Stimulated activated CD4-positive, alpha-beta T cell treated with anti-CD3 and anti-CD28 coated beads, Interleukin-4, amount 100 ng/mL, for 48 hours (primary cell): ENCODE data around the gene MAPRE2.
"Not testable (repeated sequence)": the region's sequence is repeated elsewhere in the genome, so short reads cannot be mapped to it uniquely, and the experiment has no call there.

Experiments used
- DNase-seq, 2 donors: peaks; one replicate each; pipeline ENCODE4 v3.0.0-alpha.2; 2020; ENCODE audit warnings: low read depth in 2 of 2

The MAPRE2 gene

DNA sequence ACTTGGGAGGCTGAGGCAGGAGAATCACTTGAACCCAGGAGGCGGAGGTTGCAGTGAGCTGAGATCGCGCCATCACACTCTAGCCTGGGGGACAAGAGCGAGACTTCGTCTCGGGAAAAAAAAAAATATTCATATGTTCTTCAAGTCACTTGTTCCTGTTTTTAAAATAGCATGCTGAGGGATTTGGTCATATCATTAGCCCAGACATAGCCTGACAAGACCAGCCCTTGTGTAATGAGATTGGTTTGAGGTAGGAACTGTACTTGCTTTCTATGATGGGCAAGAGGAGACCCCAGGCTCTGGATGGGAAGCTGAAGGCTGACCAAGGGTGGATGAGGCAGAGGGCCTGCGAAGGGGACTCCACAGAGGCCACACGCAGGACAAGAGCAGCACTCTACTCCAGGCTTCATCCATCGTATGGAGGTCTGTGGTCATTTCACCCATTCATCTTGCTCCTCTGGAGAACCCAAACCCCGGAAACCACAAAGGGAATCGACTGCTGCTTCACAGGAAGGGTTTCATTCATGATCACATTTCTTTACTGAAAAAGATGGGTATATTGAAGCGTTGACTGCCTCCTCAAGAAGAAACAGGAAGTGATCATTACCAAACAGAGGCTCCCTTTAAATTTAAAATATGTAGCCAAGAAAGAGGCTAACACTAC lies 112.5 kb downstream of the MAPRE2 start:
- DNase-seq = no peak

- no peak for DNase-seq
These were observed 114.3 kb downstream of the MAPRE2 start for GRCh38 chr18:35155398-35156117.

DNA sequence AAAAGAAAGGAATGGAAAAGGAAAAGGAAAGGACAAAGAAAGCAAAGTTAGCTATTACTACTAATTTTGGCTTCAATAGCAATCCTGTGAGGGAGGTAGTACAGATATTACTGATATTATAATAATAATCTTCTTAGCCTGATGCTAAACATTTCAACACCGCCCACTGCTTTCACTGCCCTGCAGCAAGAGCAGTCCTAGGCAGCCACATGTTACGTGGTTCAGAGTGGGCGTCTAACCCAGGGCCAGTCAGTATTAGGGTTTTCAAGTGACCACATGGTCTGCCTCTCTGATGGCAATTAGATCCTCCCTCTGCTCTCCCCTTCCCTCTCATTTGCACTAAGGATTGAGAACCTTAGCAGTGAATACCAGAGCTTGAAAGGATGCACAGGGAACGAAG lies 116.0 kb downstream of the MAPRE2 start:
- DNase-seq = no peak

DNA sequence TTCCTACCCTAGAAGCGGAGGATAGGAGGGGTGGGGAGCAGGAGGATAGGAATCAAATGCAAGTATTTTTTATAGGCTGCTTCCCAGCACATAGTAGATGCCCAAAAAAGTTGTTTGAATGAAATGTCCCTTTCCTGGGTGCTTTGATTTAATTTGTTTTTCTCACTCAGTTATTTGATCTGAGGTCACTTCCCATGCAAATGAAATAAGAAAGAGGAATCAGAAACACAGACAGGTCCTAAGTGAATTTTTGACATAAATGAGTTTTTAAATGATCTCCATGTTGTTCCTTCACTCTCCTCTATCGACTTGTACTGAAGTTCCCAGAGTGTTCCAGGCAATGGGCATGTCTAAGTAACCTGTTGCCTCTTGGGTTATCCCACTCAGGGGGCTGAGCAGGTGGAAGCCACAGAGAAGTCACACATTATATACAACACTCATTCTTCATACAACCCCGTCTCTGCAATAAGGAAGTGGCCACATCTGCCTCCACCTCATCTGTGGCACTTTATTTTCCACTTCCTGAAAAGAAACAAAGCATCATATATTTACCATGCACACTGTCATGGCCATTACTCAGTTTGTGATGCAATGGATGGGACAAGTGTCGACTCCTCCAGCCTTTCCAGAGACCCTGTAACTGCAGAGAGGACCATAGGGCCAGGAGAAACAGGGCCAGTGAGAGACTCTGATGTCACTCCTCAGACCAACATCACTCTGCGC lies 117.7 kb downstream of the MAPRE2 start:
- DNase-seq = no peak

GRCh38 chr18:35159782-35160181 lies 118.6 kb downstream of the MAPRE2 start:
- DNase-seq = no peak

DNA sequence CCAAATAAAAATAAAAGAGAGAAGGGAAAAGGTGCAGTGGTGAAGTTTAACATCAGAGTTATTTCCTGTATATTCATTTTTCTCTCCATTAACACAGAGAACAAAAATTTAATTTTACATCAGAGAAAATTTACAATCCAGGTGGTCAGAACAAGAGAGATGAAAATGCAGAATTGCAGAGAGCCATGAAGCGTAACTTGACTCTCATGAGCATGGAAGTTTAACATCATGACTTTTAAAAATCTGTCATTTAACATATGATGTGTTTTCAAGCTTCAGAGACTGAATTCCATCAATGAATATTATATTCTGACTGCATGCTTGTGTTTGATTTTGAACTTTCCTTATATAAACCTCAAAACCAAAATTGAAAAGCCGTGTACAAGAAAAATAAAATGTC lies 120.3 kb downstream of the MAPRE2 start:
- no peak for DNase-seq

GRCh38 chr18:35161934-35162333 lies 120.7 kb downstream of the MAPRE2 start:
- DNase-seq = no peak

- no peak for DNase-seq
These were observed 121.9 kb downstream of the MAPRE2 start for GRCh38 chr18:35163014-35163539.

DNA sequence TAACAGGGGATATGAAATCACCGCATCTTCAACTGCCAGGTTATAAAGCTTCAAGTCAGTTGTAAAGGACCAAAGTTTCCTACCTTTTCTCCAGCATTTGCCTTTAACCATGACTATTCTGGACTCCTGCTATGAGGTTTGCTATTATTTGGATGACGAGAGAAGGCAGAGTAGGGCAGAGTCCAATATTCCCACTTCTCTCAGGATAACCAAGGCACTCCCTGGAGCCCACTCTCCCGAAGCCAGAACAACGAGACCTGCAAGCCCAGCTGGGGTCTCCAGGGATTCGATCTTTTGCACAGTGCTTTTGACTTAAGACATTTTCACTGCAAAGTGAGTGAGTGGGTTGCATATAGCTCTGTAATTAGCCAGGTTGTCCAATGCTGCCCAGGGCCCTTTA lies 122.5 kb downstream of the MAPRE2 start:
- DNase-seq = no peak

DNA sequence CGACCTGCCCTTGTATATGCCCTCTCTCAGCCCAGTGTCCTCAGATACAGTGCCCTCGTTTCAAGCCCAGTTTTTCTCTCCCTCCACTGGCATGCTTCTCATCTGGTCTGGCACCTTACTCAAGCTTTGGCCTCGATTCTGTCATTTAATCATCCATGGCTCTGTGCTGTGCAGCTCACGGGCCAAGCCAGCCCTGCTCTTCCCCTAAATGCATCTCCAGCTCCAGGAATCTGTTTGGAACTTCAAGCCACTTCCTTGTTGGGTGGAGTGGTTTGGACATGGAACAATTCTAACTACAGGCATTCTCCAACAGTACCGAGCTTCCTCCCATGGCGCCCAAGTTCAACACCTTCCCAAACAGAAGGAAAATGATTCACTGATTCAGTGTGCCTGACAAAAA lies 122.9 kb downstream of the MAPRE2 start:
- no peak for DNase-seq

DNA sequence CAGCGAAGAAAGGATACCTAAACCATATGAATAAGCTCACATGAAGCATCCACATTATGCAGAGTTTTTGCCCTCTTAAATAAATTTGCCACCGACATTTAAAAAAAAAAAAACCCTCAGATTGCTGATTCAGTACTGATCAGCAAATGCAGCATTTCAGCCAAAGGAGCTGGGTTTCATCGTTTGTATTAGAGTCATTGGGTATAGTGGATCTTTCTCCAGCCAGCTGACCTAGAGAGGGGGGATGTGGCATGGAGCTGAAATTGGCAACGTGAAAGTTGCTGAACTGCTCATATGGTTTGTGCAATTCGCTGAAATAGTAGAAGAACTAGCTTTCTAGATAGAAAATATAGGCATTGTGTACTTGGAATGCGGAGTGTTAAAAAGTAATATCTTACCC lies 126.1 kb downstream of the MAPRE2 start:
- DNase-seq = no peak

DNA sequence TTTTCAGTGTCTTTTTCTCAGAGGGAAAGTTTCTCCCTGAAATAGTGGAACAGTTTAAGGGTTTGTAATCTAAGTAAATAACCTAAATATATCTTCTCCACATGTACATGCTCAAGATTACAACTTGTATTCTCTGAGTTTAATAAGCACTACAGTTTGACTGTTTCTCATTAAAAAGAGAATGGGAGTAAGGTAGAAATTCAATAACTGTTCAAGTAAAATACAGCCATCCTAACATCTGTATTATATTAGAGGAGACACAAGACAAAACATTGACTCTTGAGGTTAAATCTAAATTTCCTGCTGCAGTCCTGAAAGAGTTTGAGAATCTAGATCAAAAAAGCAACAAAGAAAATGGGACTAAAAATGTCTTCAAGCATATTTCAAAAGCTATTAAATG lies 126.6 kb downstream of the MAPRE2 start:
- DNase-seq = no peak

DNA sequence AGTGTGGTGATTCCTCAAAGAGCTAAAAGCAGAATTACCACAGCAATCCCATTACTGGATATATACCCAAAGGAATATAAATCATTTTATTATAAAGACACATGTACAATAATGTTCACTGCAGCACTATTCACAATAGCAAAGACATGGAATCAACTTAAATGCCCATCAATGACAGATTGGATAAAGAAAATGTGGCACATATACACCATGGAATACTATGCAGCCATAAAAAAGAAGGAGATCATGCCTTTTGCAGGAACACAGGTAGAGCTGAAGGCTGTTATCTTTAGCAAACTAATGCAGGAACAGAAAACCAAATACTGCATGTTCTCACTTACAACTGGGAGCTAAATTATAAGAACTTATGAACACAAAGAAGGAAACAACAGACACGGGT lies 129.1 kb downstream of the MAPRE2 start:
- not testable (repeated sequence) for DNase-seq

DNA sequence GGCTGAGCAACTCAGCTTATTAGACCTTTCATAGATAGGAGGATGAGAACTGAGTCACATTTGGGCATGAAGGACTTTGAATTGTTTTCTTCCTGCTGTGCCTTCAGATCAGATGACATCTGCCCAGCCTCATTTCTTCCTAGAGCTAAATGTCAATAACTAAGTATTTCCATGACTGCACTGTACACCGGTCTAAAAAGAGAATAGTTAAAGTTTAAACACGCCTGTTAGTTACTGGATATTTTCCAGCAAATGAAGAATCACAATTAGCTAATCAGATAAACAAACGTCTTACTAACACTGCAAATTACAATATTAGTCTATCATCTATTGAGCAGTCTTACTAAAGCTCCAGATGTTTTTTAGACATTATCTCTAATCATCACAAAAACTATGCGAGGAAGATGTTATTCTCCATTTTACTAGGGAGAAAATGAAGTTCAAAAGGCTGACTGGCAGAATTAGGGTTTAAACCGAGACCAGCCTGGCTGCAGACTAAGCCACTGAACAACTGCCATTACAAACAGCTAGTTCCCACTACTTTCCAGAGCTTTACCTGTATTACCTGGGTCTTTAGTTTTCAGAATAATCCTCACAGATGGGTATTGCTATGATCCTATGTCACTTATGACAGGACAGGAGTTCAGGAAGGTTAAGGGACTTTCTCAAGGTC lies 130.2 kb downstream of the MAPRE2 start:
- no peak for DNase-seq

DNA sequence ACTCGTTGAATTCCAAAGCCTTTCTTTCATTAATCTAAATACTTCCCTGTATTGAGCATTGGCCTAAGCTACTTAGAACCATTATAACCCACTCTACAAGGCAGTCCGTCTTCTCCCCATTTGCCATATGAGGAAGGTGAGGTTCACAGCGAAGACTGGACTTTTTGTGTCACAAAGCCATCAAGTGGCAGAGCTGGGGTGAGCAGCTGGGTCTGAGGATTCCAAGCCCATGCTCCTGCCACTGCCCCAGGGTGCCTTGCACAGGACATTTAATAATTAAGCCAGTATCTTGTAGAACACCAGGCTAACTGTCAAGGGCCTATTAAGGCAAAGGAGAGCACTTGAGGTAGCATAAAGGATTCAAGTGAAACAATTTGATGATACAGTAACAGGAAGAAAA lies 130.8 kb downstream of the MAPRE2 start:
- no peak for DNase-seq

- no peak for DNase-seq
These were observed 131.3 kb downstream of the MAPRE2 start for GRCh38 chr18:35172451-35173035.

GRCh38 chr18:35174093-35174731 lies 133.0 kb downstream of the MAPRE2 start:
- DNase-seq = no peak

- DNase-seq = no peak
These were observed 133.5 kb downstream of the MAPRE2 start for GRCh38 chr18:35174745-35175144.

- DNase-seq = no peak
These were observed 135.7 kb downstream of the MAPRE2 start for GRCh38 chr18:35176925-35177324.

DNA sequence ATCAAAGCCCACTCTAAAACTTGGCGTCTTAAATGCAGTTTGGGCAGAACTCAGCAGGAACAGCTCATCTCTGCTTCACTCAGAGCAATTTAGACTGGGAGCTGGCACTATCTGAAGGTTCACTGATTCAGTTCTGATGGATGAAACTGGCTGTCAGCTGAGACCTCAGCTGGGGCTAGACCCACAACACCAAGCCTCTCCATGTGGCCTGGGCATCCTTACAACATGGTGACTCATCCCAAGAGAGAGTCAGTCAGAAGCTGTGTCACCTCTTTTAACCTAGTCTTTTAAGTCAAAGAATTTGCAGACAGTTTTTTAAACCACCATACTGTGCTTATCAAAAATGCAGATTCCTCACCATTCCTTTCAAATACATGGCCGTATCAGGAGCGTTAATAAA lies 137.0 kb downstream of the MAPRE2 start:
- DNase-seq = no peak

GRCh38 chr18:35179906-35180305 lies 138.7 kb downstream of the MAPRE2 start:
- no peak for DNase-seq
